Tibial nerve (tissue), 3 donors: ENCODE results near the gene NQO1.
A peak's percentile ranks its signal among the peaks of the same experiment; 100 is the strongest.

Experiments
- POLR2A ChIP-seq, 2 donors: fragments of 450-650 bp; IDR thresholded peaks; one replicate each; pipeline ENCODE4 v1.6.1; 2017; ENCODE audit warnings: antibody characterized with exemption in 2 of 2, mild to moderate bottlenecking in 2 of 2, moderate library complexity in 2 of 2
- TF ChIP-seq, protein P1 (sequence below), 5 experiments: fragments of 200-600 bp in 3 of 5; fragments of 450-650 bp in 2 of 5; sonication (generic) in 3 of 5; IDR thresholded peaks; one replicate each; pipeline ENCODE4 v1.5.1; 2016 to 2019; ENCODE audit warnings: antibody characterized with exemption in 5 of 5, mild to moderate bottlenecking in 3 of 5, moderate library complexity in 2 of 5

DNA sequence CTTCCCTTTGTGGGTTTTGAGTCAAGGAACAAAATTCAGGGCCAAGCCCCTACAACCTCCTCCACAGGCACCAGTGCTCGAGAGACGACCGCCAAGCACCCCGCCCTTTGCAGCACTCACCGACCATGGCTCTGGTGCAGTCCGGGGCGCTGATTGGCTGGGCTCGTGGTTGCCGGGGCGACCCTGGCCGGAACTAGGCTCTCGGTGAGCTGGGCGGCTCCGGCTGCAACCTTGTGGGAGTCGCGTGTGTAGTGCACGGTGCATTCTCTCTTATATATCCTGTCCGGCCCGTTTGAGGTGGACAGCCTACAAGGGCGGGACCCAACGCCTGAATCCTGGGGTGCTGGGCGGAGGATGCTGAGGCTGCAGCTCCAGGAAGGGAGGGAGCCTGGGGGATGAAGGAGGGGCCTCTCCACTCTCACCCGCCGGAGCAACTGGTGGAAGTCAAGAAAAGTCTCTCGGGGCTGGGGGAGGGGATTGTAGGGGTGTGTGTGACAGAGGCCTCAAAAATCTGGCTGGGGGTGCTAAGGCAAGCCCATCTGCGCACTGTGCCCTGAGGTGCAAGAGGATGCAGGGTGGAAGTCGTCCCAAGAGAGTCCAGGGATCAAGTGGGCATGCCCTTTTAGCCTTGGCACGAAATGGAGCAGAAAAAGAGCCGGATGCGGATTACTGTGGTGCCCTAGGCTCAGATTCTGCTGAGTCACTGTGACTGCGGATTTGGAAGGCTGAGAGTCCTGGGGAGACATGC is at the start of gene NQO1:
- TF ChIP-seq, protein P1, sequence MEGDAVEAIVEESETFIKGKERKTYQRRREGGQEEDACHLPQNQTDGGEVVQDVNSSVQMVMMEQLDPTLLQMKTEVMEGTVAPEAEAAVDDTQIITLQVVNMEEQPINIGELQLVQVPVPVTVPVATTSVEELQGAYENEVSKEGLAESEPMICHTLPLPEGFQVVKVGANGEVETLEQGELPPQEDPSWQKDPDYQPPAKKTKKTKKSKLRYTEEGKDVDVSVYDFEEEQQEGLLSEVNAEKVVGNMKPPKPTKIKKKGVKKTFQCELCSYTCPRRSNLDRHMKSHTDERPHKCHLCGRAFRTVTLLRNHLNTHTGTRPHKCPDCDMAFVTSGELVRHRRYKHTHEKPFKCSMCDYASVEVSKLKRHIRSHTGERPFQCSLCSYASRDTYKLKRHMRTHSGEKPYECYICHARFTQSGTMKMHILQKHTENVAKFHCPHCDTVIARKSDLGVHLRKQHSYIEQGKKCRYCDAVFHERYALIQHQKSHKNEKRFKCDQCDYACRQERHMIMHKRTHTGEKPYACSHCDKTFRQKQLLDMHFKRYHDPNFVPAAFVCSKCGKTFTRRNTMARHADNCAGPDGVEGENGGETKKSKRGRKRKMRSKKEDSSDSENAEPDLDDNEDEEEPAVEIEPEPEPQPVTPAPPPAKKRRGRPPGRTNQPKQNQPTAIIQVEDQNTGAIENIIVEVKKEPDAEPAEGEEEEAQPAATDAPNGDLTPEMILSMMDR (IDR thresholded peaks at IDR 0.05): no peak
- TF ChIP-seq POLR2A (IDR thresholded peaks at IDR 0.05): peak; percentile 15 to 42
